Mucosa of rectum (tissue), 2 donors: ENCODE measurements around the gene RTN4RL1.

Experiments
- H3K27ac ChIP-seq, 2 donors: one replicate each; pipeline ENCODE4 v1.7.0; 2013; ENCODE audit warnings: inconsistent platforms in 2 of 2, low read depth in 2 of 2, low read length in 2 of 2
- H3K27me3 ChIP-seq, 2 donors: one replicate each; pipeline ENCODE4 v1.7.0; 2013; ENCODE audit warnings: low read length in 2 of 2; ENCODE audit not compliant: control insufficient read depth in 2 of 2, insufficient read depth in 2 of 2
- H3K36me3 ChIP-seq, 2 donors: one replicate each; pipeline ENCODE4 v1.7.0; 2013; ENCODE audit warnings: low read length in 2 of 2; ENCODE audit not compliant: control insufficient read depth in 2 of 2, insufficient read depth in 2 of 2
- H3K4me1 ChIP-seq, 2 donors: one replicate each; pipeline ENCODE4 v1.7.0; 2013; ENCODE audit warnings: low read length in 2 of 2, mild to moderate bottlenecking in 1 of 2; ENCODE audit not compliant: control insufficient read depth in 2 of 2, insufficient read depth in 2 of 2
- H3K4me3 ChIP-seq, 2 donors: one replicate each; pipeline ENCODE4 v1.7.0; 2013; ENCODE audit warnings: low read length in 2 of 2
- H3K9ac ChIP-seq, 2 donors: one replicate each; pipeline ENCODE4 v1.7.0; 2013; ENCODE audit warnings: low read length in 2 of 2, low read depth in 1 of 2, mild to moderate bottlenecking in 1 of 2
- H3K9me3 ChIP-seq, 2 donors: one replicate each; pipeline ENCODE4 v1.7.0; 2013; ENCODE audit warnings: low read length in 2 of 2; ENCODE audit not compliant: control insufficient read depth in 2 of 2
- donor health status: healthy.
- donor health status: Normal muscosa, but diverticular disease.

Gene RTN4RL1

GRCh38 chr17:2059547-2060384 lies 34.6 kb upstream of the RTN4RL1 start:
- peaks cover 20 to 43% of the 10 kb centered on the region in 2 donors for H3K4me1 ChIP-seq
- H3K9me3 ChIP-seq, result no peaks in the 10 kb centered on the region
- peak overlapping the region in 1 of 2 donors; percentile 7 for H3K4me3 ChIP-seq
- peaks cover 4 to 13% of the 10 kb centered on the region in 2 donors for H3K27me3 ChIP-seq
- H3K9ac ChIP-seq, result peak overlapping the region; percentile 39 to 47
- peak overlapping the region; percentile 74 to 83 for H3K27ac ChIP-seq
- H3K36me3 ChIP-seq, result peaks cover 9 to 10% of the 10 kb centered on the region in 2 donors

GRCh38 chr17:2058586-2059546 lies 33.7 kb upstream of the RTN4RL1 start:
- Histone ChIP-seq H3K27me3 (peaks cover 7 to 22% of the 10 kb centered on the region in 2 donors), H3K4me1 (peaks cover 22 to 47% of the 10 kb centered on the region in 2 donors), H3K4me3 (peak overlapping the region; percentile 26 to 49), H3K27ac (peak overlapping the region; percentile 74 to 83), H3K9ac (peak overlapping the region in 1 of 2 donors; percentile 52), H3K36me3 (peaks cover 6 to 7% of the 10 kb centered on the region in 2 donors), H3K9me3 (no peaks in the 10 kb centered on the region)

GRCh38 chr17:2057760-2058585 lies 32.8 kb upstream of the RTN4RL1 start:
- Histone ChIP-seq H3K27me3 (peaks cover 11 to 22% of the 10 kb centered on the region in 2 donors), H3K9ac (peak overlapping the region in 1 of 2 donors; percentile 64), H3K4me1 (peaks cover 19 to 51% of the 10 kb centered on the region in 2 donors), H3K36me3 (peaks cover 6 to 7% of the 10 kb centered on the region in 2 donors), H3K4me3 (peak overlapping the region; percentile 17 to 26), H3K9me3 (no peaks in the 10 kb centered on the region), H3K27ac (peak overlapping the region; percentile 74 to 83)

- no peaks in the 10 kb centered on the region for H3K9me3 ChIP-seq
- H3K27me3 ChIP-seq, result peaks cover 11 to 22% of the 10 kb centered on the region in 2 donors
- peak overlapping the region in 1 of 2 donors; percentile 64 for H3K9ac ChIP-seq
- H3K4me1 ChIP-seq, result peaks cover 13 to 48% of the 10 kb centered on the region in 2 donors
- peaks cover 0 to 7% of the 10 kb centered on the region in 2 donors for H3K36me3 ChIP-seq
- peak overlapping the region; percentile 72 to 83 for H3K27ac ChIP-seq
- H3K4me3 ChIP-seq, result peak overlapping the region in 1 of 2 donors; percentile 17
Measured at GRCh38 chr17:2057175-2057759, 32.1 kb upstream of the RTN4RL1 start.

GRCh38 chr17:2056206-2057174 lies 31.4 kb upstream of the RTN4RL1 start:
- Histone ChIP-seq H3K36me3 (peaks cover 0 to 7% of the 10 kb centered on the region in 2 donors), H3K27me3 (peaks cover 13 to 28% of the 10 kb centered on the region in 2 donors), H3K27ac (peak overlapping the region; percentile 72 to 84), H3K9ac (peak overlapping the region; percentile 24 to 64), H3K4me1 (peaks cover 13 to 48% of the 10 kb centered on the region in 2 donors), H3K9me3 (no peaks in the 10 kb centered on the region), H3K4me3 (peak overlapping the region; percentile 58 to 63)

GRCh38 chr17:2055292-2056205 lies 30.4 kb upstream of the RTN4RL1 start:
- H3K9ac ChIP-seq, result peak overlapping the region; percentile 24 to 64
- H3K4me1 ChIP-seq, result peaks cover 15 to 42% of the 10 kb centered on the region in 2 donors
- peak overlapping the region; percentile 58 to 63 for H3K4me3 ChIP-seq
- H3K27me3 ChIP-seq, result peaks cover 13 to 31% of the 10 kb centered on the region in 2 donors
- H3K36me3 ChIP-seq, result peaks cover 0 to under 1% of the 10 kb centered on the region in 2 donors
- H3K9me3 ChIP-seq, result no peaks in the 10 kb centered on the region
- peak overlapping the region; percentile 72 to 84 for H3K27ac ChIP-seq

GRCh38 chr17:2054512-2055291 lies 29.6 kb upstream of the RTN4RL1 start, which contains the start of gene HIC1:
Gene HIC1 (plus strand): TSS chr17:2055103. CDS start chr17:2056691, 1,588 bp downstream.
- peak within 1 kb of the TSS; percentile 72 to 84 for H3K27ac ChIP-seq
- peaks cover 13 to 31% of the 10 kb centered on the region in 2 donors for H3K27me3 ChIP-seq
- H3K4me3 ChIP-seq, result peak within 1 kb of the TSS; percentile 58 to 61
- H3K36me3 ChIP-seq, result no peaks in the 10 kb centered on the region
- H3K9ac ChIP-seq, result peak within 1 kb of the TSS; percentile 41
- no peaks in the 10 kb centered on the region for H3K9me3 ChIP-seq
- peaks cover 16 to 33% of the 10 kb centered on the region in 2 donors for H3K4me1 ChIP-seq
